T47D (cell line): ENCODE results near the gene VPS50.
"Not testable (repeated sequence)": the region's sequence is repeated elsewhere in the genome, so short reads cannot be mapped to it uniquely, and the experiment has no call there.

Experiments used
- DNase-seq, 2 experiments: peaks; one replicate each; pipeline versions ENCODE4 v3.0.0 to v3.0.0-alpha.2; 2011 to 2012; ENCODE audit warnings: low read depth in 1 of 2, low spot score in 1 of 2
- JUND ChIP-seq: IDR thresholded peaks from 2 replicates; pipeline ENCODE4 v1.6.1; 2012; ENCODE audit warnings: low read depth
- in situ Hi-C: cut with HindIII; loops from 2 replicates; pipeline ENCODE4 v1.10.0; 2016; ENCODE audit warnings: low sequenced_read_pairs, low pct_unique_long_range_greater_than_20kb

The VPS50 gene

DNA sequence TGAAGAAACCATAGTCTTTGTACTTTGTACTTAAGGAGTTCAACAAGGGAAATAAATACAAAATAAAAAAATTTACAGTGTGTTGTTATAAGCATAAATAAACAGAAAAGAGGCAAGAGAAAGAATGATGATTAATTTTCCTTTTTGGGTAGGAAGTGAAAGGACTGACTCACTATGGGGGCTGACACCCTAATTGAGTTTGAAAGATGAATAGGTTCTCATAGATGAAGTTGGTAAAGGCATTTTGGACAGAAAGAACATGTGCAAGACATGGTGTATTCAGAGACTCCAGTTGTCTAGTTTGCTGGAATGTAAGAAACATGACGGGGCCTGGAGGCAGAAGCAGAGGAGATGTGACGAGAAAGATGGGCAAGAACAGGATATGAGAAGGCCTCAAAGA is 83.7 kb downstream of the VPS50 start:
- in situ Hi-C loops = no loop called here
- no peak for TF ChIP-seq JUND
- DNase-seq = no peak

DNA sequence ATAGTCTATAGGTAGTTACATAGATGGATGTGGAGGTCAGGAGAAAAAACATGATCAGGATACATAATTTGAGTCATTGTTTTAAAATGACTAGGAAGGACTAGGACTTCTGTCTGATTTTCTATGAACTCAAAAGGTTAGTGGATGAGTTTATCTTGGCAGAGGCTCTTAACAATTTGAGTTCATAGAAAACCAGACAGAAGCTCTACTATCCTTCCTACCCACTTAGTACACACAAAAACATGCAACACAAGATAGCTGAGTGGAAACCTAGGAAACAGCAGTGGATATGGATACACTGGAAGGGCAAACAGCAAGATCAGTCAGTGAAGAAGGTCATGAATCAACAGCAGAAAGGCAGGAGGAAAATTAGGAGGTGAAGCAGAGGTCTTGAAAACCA is 84.6 kb downstream of the VPS50 start:
- in situ Hi-C loops = no loop called here
- no peak for TF ChIP-seq JUND
- no peak for DNase-seq

DNA sequence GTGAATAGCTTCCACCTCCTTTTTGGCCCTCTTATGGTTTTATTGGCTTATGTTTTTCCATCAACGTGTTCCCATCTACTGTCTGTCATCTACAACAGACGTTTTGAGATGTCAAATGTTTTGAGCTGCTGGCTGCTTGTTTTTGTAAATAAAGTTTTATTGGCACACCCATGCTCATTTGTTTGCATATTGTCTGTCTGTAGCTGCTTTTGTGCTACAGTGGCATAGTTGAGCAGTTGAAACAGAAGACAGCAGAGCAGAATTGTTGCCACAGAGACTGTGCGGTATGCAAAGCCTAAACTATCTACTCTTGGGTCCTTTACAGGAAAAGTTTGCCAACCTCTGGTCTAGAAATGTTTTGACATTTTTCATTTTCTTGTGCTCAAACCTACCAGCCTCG is 88.7 kb downstream of the VPS50 start:
- in situ Hi-C loops = no loop called here

DNA sequence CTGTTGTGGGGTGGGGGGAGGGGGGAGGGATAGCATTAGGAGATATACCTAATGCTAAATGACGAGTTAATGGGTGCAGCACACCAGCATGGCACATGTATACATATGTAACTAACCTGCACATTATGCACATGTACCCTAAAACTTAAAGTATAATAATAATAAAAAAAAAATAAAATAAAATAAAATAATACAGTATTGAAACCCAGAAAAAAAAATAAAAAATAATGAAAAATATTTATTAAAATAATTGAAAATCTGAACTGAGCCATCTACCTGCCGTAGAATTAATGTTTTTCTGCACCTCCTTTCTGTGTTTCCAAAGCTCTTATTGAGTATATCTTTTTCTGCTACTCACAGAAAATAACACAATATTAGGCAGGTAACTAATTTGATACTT is 94.1 kb downstream of the VPS50 start:
- DNase-seq, in situ Hi-C loops: not testable (repeated sequence)

More for the DNA sequence above, 88.7 kb downstream of the VPS50 start:
- no peak for TF ChIP-seq JUND
- no peak for DNase-seq

DNA sequence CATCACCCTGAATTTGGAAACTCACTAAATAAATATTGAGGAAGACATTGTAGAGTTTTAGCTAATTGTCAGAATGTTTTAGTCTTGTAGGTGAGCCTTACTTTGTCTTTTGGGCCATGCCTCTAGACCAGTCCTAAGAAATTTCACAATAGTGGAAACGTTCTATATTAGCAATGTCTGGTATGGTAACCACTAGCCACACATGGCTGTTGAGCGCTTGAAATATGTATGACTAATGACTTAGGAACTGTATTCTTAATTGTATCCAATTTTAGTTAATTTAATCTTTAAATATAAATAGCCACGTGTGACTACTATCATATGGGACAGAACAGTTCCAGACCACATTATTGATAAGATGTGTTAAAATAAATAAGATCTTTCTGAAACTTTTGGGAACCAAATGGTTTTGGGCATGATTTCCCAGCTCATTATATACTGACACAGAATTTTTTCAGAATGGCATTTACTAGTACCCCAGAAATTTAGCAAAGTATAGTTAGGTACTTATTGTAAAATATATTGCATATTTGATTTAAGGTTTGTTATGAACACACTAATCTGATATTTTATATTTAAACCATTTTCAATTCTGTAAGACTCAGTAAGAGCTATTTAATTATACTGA is 95.0 kb downstream of the VPS50 start:
- TF ChIP-seq JUND = no peak
- no peak for DNase-seq
- in situ Hi-C loops = no loop called here

DNA sequence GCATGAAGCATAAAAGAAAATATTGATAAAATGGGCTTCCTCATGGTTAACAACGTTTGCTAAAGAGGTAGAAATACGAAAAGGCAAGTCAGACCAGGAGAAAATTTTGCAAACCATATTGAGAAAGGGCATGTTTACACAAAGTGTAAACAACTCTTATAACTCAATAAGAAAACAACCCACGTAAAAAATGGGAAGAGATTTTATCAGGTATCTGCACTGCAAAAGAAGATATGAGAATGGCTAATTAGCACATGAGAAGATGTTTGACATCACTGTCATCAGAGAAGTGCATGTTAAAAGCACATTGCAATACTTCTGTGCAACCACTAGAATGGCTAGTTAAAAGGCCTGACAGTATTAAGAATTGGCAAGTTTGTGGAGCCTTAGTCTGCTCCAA is 99.5 kb downstream of the VPS50 start:
- in situ Hi-C loops = no loop called here
- no peak for DNase-seq
- no peak for TF ChIP-seq JUND

DNA sequence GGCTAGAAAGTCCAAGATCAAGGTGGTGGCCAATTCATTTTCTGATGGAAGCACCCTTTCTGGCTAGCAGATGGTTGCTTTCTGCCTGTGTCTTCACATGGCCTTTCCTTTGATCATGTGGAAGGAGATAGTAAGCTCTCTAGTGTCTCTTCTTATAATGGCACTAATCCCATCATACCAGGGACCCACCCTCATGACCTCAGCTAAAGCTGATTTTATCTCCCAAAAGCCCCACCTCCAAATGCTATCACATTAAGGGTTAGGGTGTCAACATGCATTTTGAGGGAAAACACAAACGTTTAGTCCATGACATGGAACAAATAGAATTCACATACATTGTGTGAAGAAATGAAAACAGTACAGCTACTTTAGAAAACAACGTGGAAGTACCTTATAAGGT is 100.0 kb downstream of the VPS50 start:
- no peak for TF ChIP-seq JUND
- DNase-seq = no peak
- in situ Hi-C loops = no loop called here

DNA sequence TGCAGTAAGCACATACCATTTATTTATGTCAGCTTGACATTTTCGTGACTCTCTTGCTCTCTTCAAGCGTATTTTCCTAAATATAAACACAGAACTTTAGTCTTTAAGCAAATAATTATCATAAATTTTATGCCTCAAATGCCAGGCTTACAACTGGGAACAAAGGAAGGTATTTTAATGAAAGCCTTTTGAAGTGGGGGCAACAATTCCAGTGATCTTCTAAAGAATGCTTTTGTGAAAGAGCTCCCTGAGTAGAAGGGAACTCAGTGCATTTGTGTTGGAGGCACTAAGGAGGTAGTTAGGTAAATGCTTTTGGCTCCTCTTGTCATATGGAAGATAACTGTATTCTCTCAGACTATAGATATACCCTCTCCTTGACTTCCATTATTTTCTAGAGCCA is 104.9 kb downstream of the VPS50 start:
- no peak for TF ChIP-seq JUND
- peak in 1 of 2 experiments; percentile 48 for DNase-seq
- in situ Hi-C loops = no loop called here

DNA sequence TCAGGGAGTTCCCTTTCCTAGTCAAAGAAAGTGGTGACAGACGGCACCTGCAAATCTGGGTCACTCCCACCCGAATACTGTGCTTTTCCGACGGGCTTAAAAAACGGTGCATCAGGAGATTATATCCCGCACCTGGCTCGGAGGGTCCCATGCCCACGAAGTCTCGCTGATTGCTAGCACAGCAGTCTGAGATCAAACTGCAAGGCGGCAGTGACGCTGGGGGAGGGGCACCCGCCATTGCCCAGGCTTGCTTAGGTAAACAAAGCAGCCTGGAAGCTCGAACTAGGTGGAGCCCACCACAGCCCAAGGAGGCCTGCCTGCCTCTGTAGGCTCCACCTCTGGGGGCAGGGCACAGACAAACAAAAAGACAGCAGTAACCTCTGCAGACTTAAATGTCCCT is 110.0 kb downstream of the VPS50 start:
- in situ Hi-C loops, DNase-seq: not testable (repeated sequence)

DNA sequence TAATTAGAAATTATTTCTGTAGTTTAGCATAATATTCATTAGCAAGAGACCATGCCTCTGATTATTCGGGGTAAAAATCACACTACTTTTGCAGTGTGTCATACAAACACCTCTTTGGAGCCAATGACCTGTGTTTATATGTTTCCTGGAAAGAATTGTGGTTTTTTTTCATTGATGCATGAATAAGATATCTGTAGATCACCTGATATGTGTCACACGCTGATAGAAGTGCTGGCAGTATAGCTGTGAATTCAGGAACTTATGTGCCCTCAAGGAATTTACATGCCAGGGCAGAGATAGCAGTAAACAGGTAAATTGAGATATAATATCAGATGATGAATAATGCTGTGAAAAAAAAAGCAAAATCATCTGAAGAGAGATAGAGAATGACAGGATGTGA is 118.2 kb downstream of the VPS50 start:
- no peak for TF ChIP-seq JUND
- no peak for DNase-seq
- in situ Hi-C loops = no loop called here

DNA sequence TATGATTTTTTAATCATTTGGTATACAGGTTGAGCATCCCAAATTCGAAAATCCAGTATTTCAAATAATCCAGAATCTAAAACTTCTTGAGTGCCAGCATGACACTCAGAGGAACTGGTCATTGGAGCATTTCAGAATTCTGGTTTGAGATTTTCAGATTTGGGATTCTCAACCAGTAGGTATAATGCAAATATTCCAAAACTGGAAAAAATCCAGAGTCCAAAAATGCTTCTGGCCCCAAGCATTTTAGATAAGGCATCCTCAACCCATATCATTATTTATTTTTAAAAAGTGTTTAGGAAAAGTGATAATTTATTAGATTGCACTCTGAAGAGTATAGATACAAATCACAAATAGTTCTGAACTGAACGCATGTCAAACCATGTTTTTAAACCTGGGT is 120.7 kb downstream of the VPS50 start:
- no peak for TF ChIP-seq JUND
- DNase-seq = no peak
- in situ Hi-C loops = no loop called here

DNA sequence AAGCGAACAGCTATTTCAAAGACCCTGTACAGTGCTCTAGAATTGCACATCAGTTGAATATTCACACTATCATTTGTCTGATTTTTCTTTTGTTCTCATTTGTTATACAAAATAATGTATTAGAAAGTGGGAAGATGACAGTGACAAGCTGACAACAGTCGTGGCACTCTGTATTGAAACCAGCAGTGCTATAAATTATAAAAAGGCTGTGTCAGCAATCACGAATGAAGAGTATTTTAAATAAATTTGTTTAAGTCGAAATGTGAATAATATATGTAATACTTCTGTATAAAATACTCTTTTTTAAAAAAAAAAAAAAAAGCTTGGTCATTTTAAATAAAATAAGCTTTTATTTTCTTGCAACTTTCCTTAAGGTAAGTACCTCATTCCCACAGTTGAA is 122.6 kb downstream of the VPS50 start:
- no peak for DNase-seq
- no peak for TF ChIP-seq JUND
- in situ Hi-C loops = no loop called here

DNA sequence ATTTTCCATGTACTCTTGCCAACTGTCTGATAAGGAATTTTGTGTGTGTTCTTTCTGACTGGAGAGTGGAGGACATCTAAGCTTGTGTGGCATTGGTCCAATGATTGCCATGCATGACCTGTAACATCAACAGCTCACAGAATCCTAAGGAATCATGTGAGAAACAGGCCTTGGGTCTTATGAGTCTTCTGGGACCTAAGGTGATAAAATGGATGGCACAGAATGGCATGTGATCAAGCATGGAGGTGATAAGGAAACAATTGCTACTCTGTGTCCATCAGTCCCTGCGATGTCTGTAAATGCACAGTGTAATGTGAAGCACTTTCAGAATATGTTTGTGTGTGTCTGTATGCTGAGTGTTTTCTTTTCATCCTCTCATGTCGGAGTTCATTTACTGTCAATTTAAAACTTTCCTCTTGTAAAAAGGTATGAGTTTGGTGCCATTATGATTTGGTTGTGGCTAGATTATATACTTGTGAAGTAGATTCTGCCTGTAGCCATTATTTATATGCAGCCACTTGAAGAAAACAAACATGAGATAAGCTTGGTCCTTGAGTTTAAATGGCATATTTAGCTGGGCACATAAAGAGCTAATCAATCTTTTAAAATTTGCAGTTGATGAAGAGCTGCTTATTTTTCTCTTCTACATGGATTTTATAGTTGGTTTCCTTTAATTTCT is 127.5 kb downstream of the VPS50 start:
- no peak for TF ChIP-seq JUND
- in situ Hi-C loops = no loop called here
- DNase-seq = no peak

DNA sequence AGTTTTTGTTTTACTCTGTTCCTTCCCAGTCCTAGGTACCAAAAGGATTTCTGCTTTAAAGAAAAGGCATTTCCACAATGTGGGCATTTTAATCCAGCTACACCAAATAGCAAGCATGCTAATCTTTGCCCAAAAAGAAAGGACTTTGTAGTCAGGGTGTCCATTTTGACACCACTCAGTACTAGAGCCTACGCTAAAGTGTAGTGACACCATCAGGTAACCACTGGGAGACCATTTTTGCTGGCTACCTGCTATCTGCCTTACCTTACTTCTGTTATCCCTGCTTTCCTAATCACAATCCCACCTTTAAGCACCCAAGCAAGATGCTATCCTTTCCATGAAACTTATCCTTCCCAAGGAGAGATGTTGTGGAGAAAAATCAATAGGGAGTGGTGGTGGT is 129.7 kb downstream of the VPS50 start:
- in situ Hi-C loops = no loop called here
- no peak for DNase-seq
- no peak for TF ChIP-seq JUND
